Measurements from ENCODE around the gene DNM3.
"Not testable (repeated sequence)": the region's sequence is repeated elsewhere in the genome, so short reads cannot be mapped to it uniquely, and the experiment has no call there.

The DNM3 gene

DNA sequence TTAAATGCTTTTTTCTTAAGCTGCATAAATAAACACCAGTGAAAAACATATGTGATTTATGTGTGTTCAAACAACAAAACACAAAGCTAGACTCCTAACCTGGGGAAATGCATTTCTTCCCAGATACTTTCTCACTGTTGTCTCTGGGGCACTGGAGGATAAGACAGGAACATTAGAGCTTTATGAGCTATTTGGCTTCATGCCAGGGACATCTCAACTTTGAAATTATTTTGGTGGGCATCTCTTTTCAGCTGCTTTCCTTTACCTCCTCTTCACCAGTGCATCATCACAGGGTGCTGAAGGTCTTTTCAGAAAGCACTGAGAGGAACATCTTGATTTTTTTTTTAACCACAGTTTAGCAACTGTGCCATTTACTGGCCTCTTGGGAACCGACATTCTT lies 212.9 kb downstream of the DNM3 start:
- Histone ChIP-seq H3K23ac (ENCODE audit: low read length in 2 of 2) (no peak overlapping the region), H3K27ac (ENCODE audit: low read length, poor library complexity, severe bottlenecking) (no peak overlapping the region), H2AFZ (ENCODE audit: low read depth, low read length) (no peak overlapping the region), H3K4ac (ENCODE audit: low read depth in 1 of 2, low read length in 2 of 2) (no peak overlapping the region), H3K18ac (ENCODE audit: low read depth in 1 of 2, low read length in 2 of 2) (no peak overlapping the region), H2BK15ac (ENCODE audit: low read depth, poor library complexity, severe bottlenecking) (no peak overlapping the region), H3K14ac (ENCODE audit: low read length in 2 of 2) (no peak overlapping the region), H2BK12ac (ENCODE audit: low read length in 2 of 2) (no peak overlapping the region), H3K27me3 (ENCODE audit: control insufficient read depth in 1 of 2, insufficient read depth in 1 of 2, low read length in 2 of 2) (no peaks in the 10 kb centered on the region), H4K8ac (ENCODE audit: low read length) (no peak overlapping the region), H3K9ac (ENCODE audit: low read length) (no peak overlapping the region), H4K91ac (ENCODE audit: low read length) (no peak overlapping the region), H3K36me3 (ENCODE audit: control insufficient read depth in 1 of 2, insufficient read depth in 2 of 2, low read depth in 1 of 2, low read length in 2 of 2) (no peaks in the 10 kb centered on the region), H2BK5ac (ENCODE audit: low read depth, low read length, poor library complexity, severe bottlenecking) (no peak overlapping the region), H3K4me3 (ENCODE audit: insufficient read depth in 1 of 2, low read depth in 1 of 2, low read length in 2 of 2) (no peak overlapping the region), H3K79me1 (replicated peaks; ENCODE audit: low read length, poor library complexity, severe bottlenecking) (no peaks in the 10 kb centered on the region), H2AK5ac (ENCODE audit: low read length, severe bottlenecking) (no peak overlapping the region), H2BK120ac (ENCODE audit: low read depth, low read length) (no peak overlapping the region), H3K9me3 (ENCODE audit: control insufficient read depth, low read length) (no peaks in the 10 kb centered on the region), H3K4me2 (ENCODE audit: low read length, poor library complexity, severe bottlenecking) (no peak overlapping the region), H3K4me1 (ENCODE audit: control insufficient read depth, insufficient read depth, low read depth, low read length) (no peaks in the 10 kb centered on the region)
- WGBS = no CpG with 5 or more reads among the region's 1 CpG
- peak; percentile 18 for DNase-seq

DNA sequence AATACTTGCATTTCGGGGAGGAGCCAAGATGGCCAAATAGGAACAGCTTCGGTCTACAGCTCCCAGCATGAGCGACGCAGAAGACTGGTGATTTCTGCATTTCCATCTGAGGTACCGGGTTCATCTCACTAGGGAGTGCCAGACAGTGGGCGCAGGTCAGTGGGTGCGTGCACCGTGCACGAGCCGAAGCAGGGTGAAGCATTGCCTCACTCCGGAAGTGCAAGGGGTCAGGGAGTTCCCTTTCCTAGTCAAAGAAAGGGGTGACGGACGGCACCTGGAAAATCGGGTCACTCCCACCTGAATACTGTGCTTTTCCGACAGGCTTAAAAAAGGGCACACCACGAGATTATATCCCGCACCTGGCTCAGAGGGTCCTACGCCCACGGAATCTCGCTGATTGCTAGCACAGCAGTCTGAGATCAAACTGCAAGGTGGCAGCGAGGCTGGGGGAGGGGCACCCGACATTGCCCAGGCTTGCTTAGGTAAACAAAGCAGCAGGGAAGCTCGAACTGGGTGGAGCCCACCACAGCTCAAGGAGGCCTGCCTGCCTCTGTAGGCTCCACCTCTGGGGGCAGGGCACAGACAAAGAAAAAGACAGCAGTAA lies 214.6 kb downstream of the DNM3 start:
- DNase-seq; H3K14ac ChIP-seq (ENCODE audit: low read length in 2 of 2); H3K4me2 ChIP-seq (ENCODE audit: low read length, poor library complexity, severe bottlenecking); H3K4ac ChIP-seq (ENCODE audit: low read depth in 1 of 2, low read length in 2 of 2); H2AK5ac ChIP-seq (ENCODE audit: low read length, severe bottlenecking); H2AFZ ChIP-seq (ENCODE audit: low read depth, low read length); H3K9me3 ChIP-seq (ENCODE audit: control insufficient read depth, low read length); H3K27me3 ChIP-seq (ENCODE audit: control insufficient read depth in 1 of 2, insufficient read depth in 1 of 2, low read length in 2 of 2); H2BK12ac ChIP-seq (ENCODE audit: low read length in 2 of 2); H3K36me3 ChIP-seq (ENCODE audit: control insufficient read depth in 1 of 2, insufficient read depth in 2 of 2, low read depth in 1 of 2, low read length in 2 of 2); H3K18ac ChIP-seq (ENCODE audit: low read depth in 1 of 2, low read length in 2 of 2); H3K4me3 ChIP-seq (ENCODE audit: insufficient read depth in 1 of 2, low read depth in 1 of 2, low read length in 2 of 2); H3K9ac ChIP-seq (ENCODE audit: low read length); H3K27ac ChIP-seq (ENCODE audit: low read length, poor library complexity, severe bottlenecking); H2BK120ac ChIP-seq (ENCODE audit: low read depth, low read length); H4K91ac ChIP-seq (ENCODE audit: low read length); H2BK15ac ChIP-seq (ENCODE audit: low read depth, poor library complexity, severe bottlenecking); H3K79me1 ChIP-seq (replicated peaks; ENCODE audit: low read length, poor library complexity, severe bottlenecking); H4K8ac ChIP-seq (ENCODE audit: low read length); H2BK5ac ChIP-seq (ENCODE audit: low read depth, low read length, poor library complexity, severe bottlenecking); H3K23ac ChIP-seq (ENCODE audit: low read length in 2 of 2); H3K4me1 ChIP-seq (ENCODE audit: control insufficient read depth, insufficient read depth, low read depth, low read length): not testable (repeated sequence)
- WGBS = 94% methylated on average over 20 of the region's 23 CpGs

DNA sequence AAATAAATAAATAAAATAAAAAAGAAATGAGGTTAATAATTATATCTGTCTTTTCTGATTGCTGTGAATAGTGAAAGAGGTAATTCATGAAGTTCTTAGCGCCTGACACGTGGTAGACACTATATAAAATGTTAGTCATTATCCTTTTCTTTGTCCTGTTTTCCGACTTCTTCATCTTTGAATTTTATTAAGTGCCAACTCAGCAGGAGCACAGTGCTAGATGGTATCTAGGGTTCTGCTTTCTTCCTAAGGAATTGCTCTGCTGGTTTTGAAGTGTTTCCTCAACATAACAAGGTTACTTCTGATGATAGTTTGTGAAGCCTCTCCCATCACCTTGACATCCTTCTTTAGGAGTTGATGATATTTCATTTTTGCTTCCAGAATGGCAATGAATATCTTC lies 227.0 kb downstream of the DNM3 start:
- Histone ChIP-seq H3K4me2 (ENCODE audit: low read length, poor library complexity, severe bottlenecking) (no peak overlapping the region), H2AK5ac (ENCODE audit: low read length, severe bottlenecking) (no peak overlapping the region), H4K91ac (ENCODE audit: low read length) (no peak overlapping the region), H3K18ac (ENCODE audit: low read depth in 1 of 2, low read length in 2 of 2) (no peak overlapping the region), H2AFZ (ENCODE audit: low read depth, low read length) (no peak overlapping the region), H3K79me1 (replicated peaks; ENCODE audit: low read length, poor library complexity, severe bottlenecking) (no peaks in the 10 kb centered on the region), H3K9ac (ENCODE audit: low read length) (no peak overlapping the region), H2BK12ac (ENCODE audit: low read length in 2 of 2) (no peak overlapping the region), H3K4ac (ENCODE audit: low read depth in 1 of 2, low read length in 2 of 2) (no peak overlapping the region), H3K36me3 (ENCODE audit: control insufficient read depth in 1 of 2, insufficient read depth in 2 of 2, low read depth in 1 of 2, low read length in 2 of 2) (no peaks in the 10 kb centered on the region), H4K8ac (ENCODE audit: low read length) (no peak overlapping the region), H3K14ac (ENCODE audit: low read length in 2 of 2) (no peak overlapping the region), H2BK120ac (ENCODE audit: low read depth, low read length) (no peak overlapping the region), H3K4me3 (ENCODE audit: insufficient read depth in 1 of 2, low read depth in 1 of 2, low read length in 2 of 2) (no peak overlapping the region), H3K23ac (ENCODE audit: low read length in 2 of 2) (no peak overlapping the region), H3K9me3 (ENCODE audit: control insufficient read depth, low read length) (no peaks in the 10 kb centered on the region), H3K27ac (ENCODE audit: low read length, poor library complexity, severe bottlenecking) (no peak overlapping the region), H2BK5ac (ENCODE audit: low read depth, low read length, poor library complexity, severe bottlenecking) (no peak overlapping the region), H2BK15ac (ENCODE audit: low read depth, poor library complexity, severe bottlenecking) (no peak overlapping the region), H3K27me3 (ENCODE audit: control insufficient read depth in 1 of 2, insufficient read depth in 1 of 2, low read length in 2 of 2) (no peaks in the 10 kb centered on the region), H3K4me1 (ENCODE audit: control insufficient read depth, insufficient read depth, low read depth, low read length) (no peaks in the 10 kb centered on the region)
- DNase-seq = no peak
- WGBS = 92% methylated on average over 3 of the region's 3 CpGs

DNA sequence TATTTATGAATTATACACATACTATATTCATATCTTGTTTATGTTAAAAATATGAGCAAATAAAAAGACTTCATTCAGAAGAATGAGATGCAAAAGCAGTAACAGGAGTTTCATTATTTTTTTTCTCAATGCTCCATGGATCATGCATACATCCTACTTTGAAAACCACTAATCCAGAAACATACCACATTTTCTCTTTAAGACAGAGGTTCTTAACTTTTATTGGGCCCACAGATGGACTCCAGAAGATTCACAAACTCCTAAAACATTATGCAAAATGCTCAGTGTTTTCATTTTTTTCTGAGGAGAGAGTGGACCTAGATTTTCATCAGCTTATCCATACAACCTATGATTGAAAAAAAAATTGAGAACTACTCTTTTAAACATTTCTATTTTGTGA lies 227.8 kb downstream of the DNM3 start:
- Histone ChIP-seq H3K4me3 (ENCODE audit: insufficient read depth in 1 of 2, low read depth in 1 of 2, low read length in 2 of 2) (no peak overlapping the region), H3K4me1 (ENCODE audit: control insufficient read depth, insufficient read depth, low read depth, low read length) (no peaks in the 10 kb centered on the region), H3K4ac (ENCODE audit: low read depth in 1 of 2, low read length in 2 of 2) (no peak overlapping the region), H2BK12ac (ENCODE audit: low read length in 2 of 2) (no peak overlapping the region), H2AFZ (ENCODE audit: low read depth, low read length) (no peak overlapping the region), H4K91ac (ENCODE audit: low read length) (no peak overlapping the region), H3K27me3 (ENCODE audit: control insufficient read depth in 1 of 2, insufficient read depth in 1 of 2, low read length in 2 of 2) (no peaks in the 10 kb centered on the region), H2BK15ac (ENCODE audit: low read depth, poor library complexity, severe bottlenecking) (no peak overlapping the region), H4K8ac (ENCODE audit: low read length) (no peak overlapping the region), H3K18ac (ENCODE audit: low read depth in 1 of 2, low read length in 2 of 2) (no peak overlapping the region), H3K27ac (ENCODE audit: low read length, poor library complexity, severe bottlenecking) (no peak overlapping the region), H3K14ac (ENCODE audit: low read length in 2 of 2) (no peak overlapping the region), H2BK5ac (ENCODE audit: low read depth, low read length, poor library complexity, severe bottlenecking) (no peak overlapping the region), H3K79me1 (replicated peaks; ENCODE audit: low read length, poor library complexity, severe bottlenecking) (no peaks in the 10 kb centered on the region), H3K36me3 (ENCODE audit: control insufficient read depth in 1 of 2, insufficient read depth in 2 of 2, low read depth in 1 of 2, low read length in 2 of 2) (no peaks in the 10 kb centered on the region), H3K23ac (ENCODE audit: low read length in 2 of 2) (no peak overlapping the region), H2AK5ac (ENCODE audit: low read length, severe bottlenecking) (no peak overlapping the region), H3K4me2 (ENCODE audit: low read length, poor library complexity, severe bottlenecking) (no peak overlapping the region), H3K9me3 (ENCODE audit: control insufficient read depth, low read length) (no peaks in the 10 kb centered on the region), H2BK120ac (ENCODE audit: low read depth, low read length) (no peak overlapping the region), H3K9ac (ENCODE audit: low read length) (no peak overlapping the region)
- no peak for DNase-seq
